Psoas muscle (tissue), 8 donors: Measurements from ENCODE around the gene DYNLT4. TPM values are rescaled to one million over a fixed set of nuclear protein-coding genes. Genes with fewer than 3 reads are reported as not detected.
A peak's percentile ranks its signal among the peaks of the same experiment; 100 is the strongest.

ENCODE experiments used
- ATAC-seq, 4 donors: fragments of 200-7000 bp; cut with Tn5 transposase; one replicate each; pipeline ENCODE4 v1.9.1; 2020; ENCODE audit warnings: moderate library complexity in 3 of 4, mild to moderate bottlenecking in 2 of 4
- DNase-seq, 2 donors: peaks; one replicate each; pipeline ENCODE4 v3.0.0-alpha.2; 2020
- H3K27ac ChIP-seq: fragments of 200-600 bp; one replicate; pipeline ENCODE4 v1.8.0; 2022
- H3K27me3 ChIP-seq, 3 donors: fragments of 200-600 bp in 1 of 3; one replicate each; pipeline versions ENCODE4 v1.6.1 to v1.8.0; 2013 to 2022; ENCODE audit warnings: low read length in 2 of 3, mild to moderate bottlenecking in 2 of 3, moderate library complexity in 1 of 3; ENCODE audit not compliant: insufficient read depth in 3 of 3
- H3K36me3 ChIP-seq, 2 donors: fragments of 200-600 bp in 1 of 2; one replicate each; pipeline versions ENCODE4 v1.6.1 to v1.8.0; 2013 to 2022; ENCODE audit warnings: low read depth in 1 of 2, mild to moderate bottlenecking in 1 of 2, moderate library complexity in 1 of 2; ENCODE audit not compliant: insufficient read depth in 1 of 2
- H3K4me1 ChIP-seq: fragments of 200-600 bp; one replicate; pipeline ENCODE4 v1.8.0; 2022
- H3K4me3 ChIP-seq: fragments of 200-600 bp; one replicate; pipeline ENCODE4 v1.8.0; 2022; ENCODE audit warnings: mild to moderate bottlenecking
- H3K9me3 ChIP-seq: fragments of 200-600 bp; one replicate; pipeline ENCODE4 v1.8.0; 2022
- CTCF ChIP-seq: fragments of 200-600 bp; IDR thresholded peaks from one replicate; pipeline ENCODE4 v1.8.0; 2022; ENCODE audit warnings: antibody characterized with exemption
- WGBS, 3 donors: extraction: QIAGEN DNeasy Blood & Tissue Kit; methylation state at CpG; one replicate each; pipeline versions ENCODE4 v1.1.6 to v1.1.7; 2013; 5-methylcytosine and 5-hydroxymethylcytosine counted together
- intact Hi-C, 2 donors: fragments of 100-400 bp; cut with DNase I; formaldehyde crosslinking; loops; one replicate each; pipeline versions ENCODE4 v1.11.0 to v1.14.2; 2022
- polyA plus RNA-seq, 3 donors: library from polyadenylated mRNA; stranded (reverse); fragments of 200-250 nt; gene quantifications; one replicate each; pipeline ENCODE4 v1.2.3, GENCODE V29; 2013
- total RNA-seq, 4 donors: library from RNA; stranded (reverse); fragmentation: NEBNext Ultra II Directional in 2 of 4; extraction: Animal tissue kit (Norgen Biotek cat#: 25700) in 2 of 4; gene quantifications; one replicate each; pipeline versions ENCODE4 v1.2.1 to v1.2.4, GENCODE V29; 2021 to 2023
- donor health status: healthy with polysubstance abuse.
- donor health status: DM: no; HTN: no; CAD: no; lungs with moderate emphysema.
- donor health status: Bipolar disorder and iron deficiency.
- donor health status: healthy.
- donor health status: DM: yes; HTN: yes; CAD: no.
- donor health status: DM: no; HTN: no; CAD: no.
- donor health status: DM: no; HTN: no; CAD: no.
- donor health status: DM: yes; HTN: yes; CAD: no.

The DYNLT4 gene
- total and polyA plus RNA-seq, 7 donors = 0.06 to 0.59 (median 0.32) TPM; not detected in 2

- no peak for ATAC-seq
- 71 to 77% (median 72%) methylated on average over 6 of the region's 6 CpGs for WGBS, 3 donors
- peak in 1 of 2 donors; percentile 54 for DNase-seq
- Histone ChIP-seq H3K27me3 (no peaks in the 10 kb centered on the region), H3K9me3 (no peaks in the 10 kb centered on the region), H3K4me1 (no peaks in the 10 kb centered on the region), H3K27ac (no peak overlapping the region), H3K4me3 (no peak overlapping the region), H3K36me3 (no peaks in the 10 kb centered on the region)
- intact Hi-C loops = loop anchor here in 1 of 2 donors (5.0 kb wide), 1 partner anchor 35 kb away; the partner anchor contains the start of gene BEST4
- TF ChIP-seq CTCF = no peak
Measured at GRCh38 chr1:44822131-44822701, 15.1 kb upstream of the DYNLT4 start.

- DNase-seq (peak in 1 of 2 donors; percentile 37), ATAC-seq (no peak)
- TF ChIP-seq CTCF = no peak
- H3K4me1 ChIP-seq = no peaks in the 10 kb centered on the region
- no peaks in the 10 kb centered on the region for H3K27me3 ChIP-seq
- 87 to 92% (median 89%) methylated on average over 9 of the region's 9 CpGs for WGBS, 3 donors
- H3K9me3 ChIP-seq = no peaks in the 10 kb centered on the region
- peak overlapping the region; percentile 77 for H3K4me3 ChIP-seq
- H3K27ac ChIP-seq = no peak overlapping the region
- no peaks in the 10 kb centered on the region for H3K36me3 ChIP-seq
- intact Hi-C loops = loop anchor here in 1 of 2 donors (5.0 kb wide), 1 partner anchor 34 kb away; the partner anchor contains the start of gene BEST4
Measured at GRCh38 chr1:44821240-44821715, 14.1 kb upstream of the DYNLT4 start.

- ATAC-seq (peak; percentile 16 to 36 (median 20)), DNase-seq (peak in 1 of 2 donors; percentile 4)
- H3K9me3 ChIP-seq = no peaks in the 10 kb centered on the region
- no peaks in the 10 kb centered on the region for H3K36me3 ChIP-seq
- intact Hi-C loops = loop anchor here in 1 of 2 donors (5.0 kb wide), 1 partner anchor 33 kb away; the partner anchor contains the start of gene BEST4
- H3K4me3 ChIP-seq = peak overlapping the region; percentile 77
- H3K4me1 ChIP-seq = no peaks in the 10 kb centered on the region
- no peaks in the 10 kb centered on the region for H3K27me3 ChIP-seq
- TF ChIP-seq CTCF = no peak
- peak overlapping the region; percentile 96 for H3K27ac ChIP-seq
- WGBS, 3 donors = 21 to 24% (median 23%) methylated on average over 25 of the region's 25 CpGs
Measured at GRCh38 chr1:44820328-44821239, 13.4 kb upstream of the DYNLT4 start.

- Histone ChIP-seq H3K27me3 (no peaks in the 10 kb centered on the region), H3K4me3 (peak overlapping the region; percentile 77), H3K36me3 (no peaks in the 10 kb centered on the region), H3K27ac (peak overlapping the region; percentile 96), H3K9me3 (no peaks in the 10 kb centered on the region), H3K4me1 (no peaks in the 10 kb centered on the region)
- intact Hi-C loops = loop anchor here in 1 of 2 donors (5.0 kb wide), 1 partner anchor 32 kb away; the partner anchor contains the start of gene BEST4
- ATAC-seq (peak; percentile 89 to 94 (median 90)), DNase-seq (peak; percentile 81 to 91)
- no peak for TF ChIP-seq CTCF
- 0 to 1% (median 0%) methylated on average over 33 of the region's 33 CpGs for WGBS, 3 donors
Measured at GRCh38 chr1:44819608-44820327, 12.6 kb upstream of the DYNLT4 start.
